ENCODE measurements around the gene DNTT. TPM values are rescaled to one million over a fixed set of nuclear protein-coding genes. Genes with fewer than 3 reads are reported as not detected.

Gene DNTT
- polyA plus RNA-seq, 1 donor (not counting 4 experiments of a cell fraction or from before 2014, with no cell fraction given): not detected

DNA sequence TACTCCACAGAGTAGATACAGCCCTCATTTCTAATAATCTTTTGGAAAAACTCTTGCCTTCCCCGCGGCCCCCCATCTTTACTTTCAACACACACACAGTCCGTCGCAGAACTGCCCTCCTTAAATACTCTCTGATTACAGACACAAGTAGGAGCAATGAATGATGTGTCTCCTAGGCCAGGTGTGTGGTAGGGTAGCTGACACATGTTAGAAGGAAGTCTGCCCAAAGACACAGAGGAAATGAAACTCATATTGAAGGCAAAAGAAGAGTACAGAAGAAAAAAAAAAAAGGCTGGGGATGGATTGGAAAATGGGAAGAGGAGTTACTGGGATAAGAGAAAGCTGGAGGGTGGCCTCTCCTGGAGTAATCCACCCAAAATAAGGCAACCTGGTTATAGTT is 39.9 kb downstream of the DNTT start:
- Histone ChIP-seq H3K27me3 (ENCODE audit: control insufficient read depth, extremely low read depth, insufficient read depth, low read length) (no peaks in the 10 kb centered on the region), H3K79me2 (ENCODE audit: control insufficient read depth, insufficient read depth, low read length) (no peaks in the 10 kb centered on the region), H3K9me3 (ENCODE audit: control insufficient read depth, low read depth, low read length) (no peaks in the 10 kb centered on the region), H3K36me3 (ENCODE audit: control insufficient read depth in 2 of 2, extremely low read depth in 1 of 2, insufficient read depth in 2 of 2, low read length in 2 of 2) (no peaks in the 10 kb centered on the region), H2AFZ (ENCODE audit: control insufficient read depth, low read length) (no peak overlapping the region), H3K4me2 (ENCODE audit: control insufficient read depth, extremely low read depth, insufficient read depth, low read depth, low read length) (no peak overlapping the region), H3K9ac (ENCODE audit: control insufficient read depth, extremely low read depth, insufficient read depth, low read length) (no peak overlapping the region), H3K4me3 (ENCODE audit: control insufficient read depth in 2 of 3, extremely low read depth in 1 of 3, insufficient read depth in 2 of 3, low read depth in 1 of 3, low read length in 3 of 3) (no peak overlapping the region), H3K4me1 (ENCODE audit: control insufficient read depth, extremely low read depth, insufficient read depth, low read length) (no peaks in the 10 kb centered on the region), H4K20me1 (ENCODE audit: control insufficient read depth, extremely low read depth, insufficient read depth, low read length) (no peaks in the 10 kb centered on the region), H3K27ac (ENCODE audit: control insufficient read depth, insufficient read depth, low read length) (no peak overlapping the region), H3K9me1 (ENCODE audit: control insufficient read depth, extremely low read depth, insufficient read depth, low read length) (no peaks in the 10 kb centered on the region)
- FAIRE-seq: no peak
- dilution Hi-C loops (cut with MboI; ENCODE audit: extremely low pct_ligation_motif_present, low sequenced_read_pairs): no loop called here
- TF ChIP-seq EZH2 (IDR thresholded peaks at IDR 0.05; ENCODE audit: low read length): no peak
- TF ChIP-seq, protein P1, sequence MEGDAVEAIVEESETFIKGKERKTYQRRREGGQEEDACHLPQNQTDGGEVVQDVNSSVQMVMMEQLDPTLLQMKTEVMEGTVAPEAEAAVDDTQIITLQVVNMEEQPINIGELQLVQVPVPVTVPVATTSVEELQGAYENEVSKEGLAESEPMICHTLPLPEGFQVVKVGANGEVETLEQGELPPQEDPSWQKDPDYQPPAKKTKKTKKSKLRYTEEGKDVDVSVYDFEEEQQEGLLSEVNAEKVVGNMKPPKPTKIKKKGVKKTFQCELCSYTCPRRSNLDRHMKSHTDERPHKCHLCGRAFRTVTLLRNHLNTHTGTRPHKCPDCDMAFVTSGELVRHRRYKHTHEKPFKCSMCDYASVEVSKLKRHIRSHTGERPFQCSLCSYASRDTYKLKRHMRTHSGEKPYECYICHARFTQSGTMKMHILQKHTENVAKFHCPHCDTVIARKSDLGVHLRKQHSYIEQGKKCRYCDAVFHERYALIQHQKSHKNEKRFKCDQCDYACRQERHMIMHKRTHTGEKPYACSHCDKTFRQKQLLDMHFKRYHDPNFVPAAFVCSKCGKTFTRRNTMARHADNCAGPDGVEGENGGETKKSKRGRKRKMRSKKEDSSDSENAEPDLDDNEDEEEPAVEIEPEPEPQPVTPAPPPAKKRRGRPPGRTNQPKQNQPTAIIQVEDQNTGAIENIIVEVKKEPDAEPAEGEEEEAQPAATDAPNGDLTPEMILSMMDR (optimal IDR thresholded peaks at IDR 0.05 in 1 of 3, IDR thresholded peaks at IDR 0.05 in 1 of 3, conservative IDR thresholded peaks at IDR 0.05 in 1 of 3; ENCODE audit: extremely low read depth in 1 of 3, insufficient read depth in 2 of 3, low read length in 3 of 3): no peak
- no peak for DNase-seq (ENCODE audit: low read depth, low spot score)

DNA sequence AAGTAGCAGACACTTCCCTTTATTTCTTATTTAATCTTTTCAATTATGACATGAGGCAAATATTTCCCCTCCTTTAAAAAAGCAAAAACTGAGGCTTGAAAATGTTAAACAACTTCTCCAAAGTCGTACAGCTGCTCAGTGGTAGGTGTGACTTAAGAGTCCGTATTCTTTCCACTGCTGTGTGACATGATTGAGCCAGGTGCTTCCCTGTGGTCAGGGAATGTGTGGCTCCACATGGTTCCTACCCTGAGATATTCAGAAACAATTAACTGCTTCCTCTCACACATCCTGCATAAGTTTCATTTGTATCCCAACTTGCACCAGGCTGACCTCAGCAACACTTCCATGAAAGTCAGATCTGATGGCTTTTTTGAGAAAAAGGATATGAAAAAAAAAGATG is 41.0 kb downstream of the DNTT start:
- no peak overlapping the region for H3K4me2 ChIP-seq (ENCODE audit: control insufficient read depth, extremely low read depth, insufficient read depth, low read depth, low read length)
- no peaks in the 10 kb centered on the region for H4K20me1 ChIP-seq (ENCODE audit: control insufficient read depth, extremely low read depth, insufficient read depth, low read length)
- no peaks in the 10 kb centered on the region for H3K27me3 ChIP-seq (ENCODE audit: control insufficient read depth, extremely low read depth, insufficient read depth, low read length)
- H3K4me3 ChIP-seq (ENCODE audit: control insufficient read depth in 2 of 3, extremely low read depth in 1 of 3, insufficient read depth in 2 of 3, low read depth in 1 of 3, low read length in 3 of 3): no peak overlapping the region
- no peaks in the 10 kb centered on the region for H3K9me3 ChIP-seq (ENCODE audit: control insufficient read depth, low read depth, low read length)
- H2AFZ ChIP-seq (ENCODE audit: control insufficient read depth, low read length): no peak overlapping the region
- H3K36me3 ChIP-seq (ENCODE audit: control insufficient read depth in 2 of 2, extremely low read depth in 1 of 2, insufficient read depth in 2 of 2, low read length in 2 of 2): no peaks in the 10 kb centered on the region
- no peak overlapping the region for H3K9ac ChIP-seq (ENCODE audit: control insufficient read depth, extremely low read depth, insufficient read depth, low read length)
- DNase-seq (ENCODE audit: low read depth, low spot score) (no peak), FAIRE-seq (no peak)
- no peaks in the 10 kb centered on the region for H3K9me1 ChIP-seq (ENCODE audit: control insufficient read depth, extremely low read depth, insufficient read depth, low read length)
- H3K4me1 ChIP-seq (ENCODE audit: control insufficient read depth, extremely low read depth, insufficient read depth, low read length): no peaks in the 10 kb centered on the region
- no peaks in the 10 kb centered on the region for H3K79me2 ChIP-seq (ENCODE audit: control insufficient read depth, insufficient read depth, low read length)
- dilution Hi-C loops (cut with MboI; ENCODE audit: extremely low pct_ligation_motif_present, low sequenced_read_pairs): no loop called here
- TF ChIP-seq, protein P1 (optimal IDR thresholded peaks at IDR 0.05 in 1 of 3, IDR thresholded peaks at IDR 0.05 in 1 of 3, conservative IDR thresholded peaks at IDR 0.05 in 1 of 3; ENCODE audit: extremely low read depth in 1 of 3, insufficient read depth in 2 of 3, low read length in 3 of 3): no peak
- H3K27ac ChIP-seq (ENCODE audit: control insufficient read depth, insufficient read depth, low read length): no peak overlapping the region
